ENCODE results near the gene AGBL3. TPM values are rescaled to one million over a fixed set of nuclear protein-coding genes. Genes with fewer than 3 reads are reported as not detected.
A peak's percentile ranks its signal among the peaks of the same experiment; 100 is the strongest.

Gene AGBL3
- total RNA-seq, 1 experiment from 2014 or later: 2.1 TPM

GRCh38 chr7:134986363-134987251 is at the start of gene AGBL3 (continued):
- TF ChIP-seq STAT6 (CRISPR knock-in tag; conservative IDR thresholded peaks at IDR 0.05; ENCODE audit: low read depth) (no peak), SOX15 (CRISPR knock-in tag; IDR thresholded peaks at IDR 0.05) (no peak), CREM (CRISPR knock-in tag; IDR thresholded peaks at IDR 0.05) (peak; percentile 86; the same call in 1 of the 2 replicates), ZNF512 (CRISPR knock-in tag; IDR thresholded peaks at IDR 0.05; ENCODE audit: borderline replicate concordance) (no peak), ETV6 (CRISPR knock-in tag; IDR thresholded peaks at IDR 0.05) (peak; percentile 92), PREB (CRISPR knock-in tag; IDR thresholded peaks at IDR 0.05; ENCODE audit: borderline replicate concordance) (0 out of 2 replicates have a peak, but pooled peaks have one; percentile 61), MXD4 (CRISPR knock-in tag; IDR thresholded peaks at IDR 0.05; ENCODE audit: borderline replicate concordance) (no peak), ZNF396 (CRISPR knock-in tag; IDR thresholded peaks at IDR 0.05; ENCODE audit: borderline replicate concordance) (no peak), ZNF317 (CRISPR knock-in tag; IDR thresholded peaks at IDR 0.05; ENCODE audit: borderline replicate concordance, low read depth) (no peak), CREB1 (CRISPR knock-in tag; IDR thresholded peaks at IDR 0.05) (peak; percentile 70; the same call in 1 of the 2 replicates), JAZF1 (CRISPR knock-in tag; IDR thresholded peaks at IDR 0.05) (no peak), AR (CRISPR knock-in tag; IDR thresholded peaks at IDR 0.05) (no peak), PRDM15 (CRISPR knock-in tag; IDR thresholded peaks at IDR 0.05) (no peak), ZBTB43 (CRISPR knock-in tag; IDR thresholded peaks at IDR 0.05) (no peak), GRHL2 (CRISPR knock-in tag; IDR thresholded peaks at IDR 0.05; ENCODE audit: insufficient replicate concordance, severe bottlenecking) (no peak), MYBL2 (CRISPR knock-in tag; IDR thresholded peaks at IDR 0.05) (peak; percentile 71; the same call in 1 of the 2 replicates), ZNF416 (CRISPR knock-in tag; IDR thresholded peaks at IDR 0.05) (no peak), ZNF425 (CRISPR knock-in tag; conservative IDR thresholded peaks at IDR 0.05) (no peak), ZNF263 (CRISPR knock-in tag; IDR thresholded peaks at IDR 0.05; ENCODE audit: low read depth) (peak; percentile 30; the same call in 1 of the 2 replicates), ATF1 (CRISPR knock-in tag; IDR thresholded peaks at IDR 0.05) (peak; percentile 54; the same call in 1 of the 2 replicates), TP53 (CRISPR knock-in tag; IDR thresholded peaks at IDR 0.05) (no peak), NR1H2 (CRISPR knock-in tag; IDR thresholded peaks at IDR 0.05) (no peak)

Data from WTC11 (cell line).